HG02678 (cell line): Measurements from ENCODE around the gene MAST3.

Experiments
- ATAC-seq: cut with Tn5 transposase; IDR thresholded peaks from one replicate; pipeline ENCODE4 v1.9.1; 2021; ENCODE audit warnings: mild to moderate bottlenecking, moderate library complexity; ENCODE audit not compliant: unreplicated experiment

Gene MAST3

GRCh38 chr19:18174983-18175382 lies 77.4 kb downstream of the MAST3 start:
- no peak for ATAC-seq

- no peak for ATAC-seq
Measured at GRCh38 chr19:18176367-18177310, 79.1 kb downstream of the MAST3 start.

GRCh38 chr19:18179957-18180356 lies 82.4 kb downstream of the MAST3 start:
- no peak for ATAC-seq

- ATAC-seq = no peak
Measured at GRCh38 chr19:18183529-18183928, 86.0 kb downstream of the MAST3 start.

- no peak for ATAC-seq
Measured at GRCh38 chr19:18185538-18185937, 88.0 kb downstream of the MAST3 start.

- no peak for ATAC-seq
Measured at GRCh38 chr19:18190278-18190677, 92.7 kb downstream of the MAST3 start.

GRCh38 chr19:18191640-18192062 lies 94.1 kb downstream of the MAST3 start:
- no peak for ATAC-seq

GRCh38 chr19:18192673-18193387 lies 95.3 kb downstream of the MAST3 start, which contains the start of gene MPV17L2:
Gene MPV17L2, plus strand, starts transcription at chr19:18193218. Its CDS starts 64 bp downstream, at chr19:18193282.
- peak; percentile 88 for ATAC-seq

GRCh38 chr19:18193388-18194180 lies 96.0 kb downstream of the MAST3 start:
- no peak for ATAC-seq

- no peak for ATAC-seq
Measured at GRCh38 chr19:18194181-18194530, 96.6 kb downstream of the MAST3 start.

- ATAC-seq = no peak
Measured at GRCh38 chr19:18194554-18195238, 97.1 kb downstream of the MAST3 start.

- no peak for ATAC-seq
Measured at GRCh38 chr19:18196511-18196845, 98.9 kb downstream of the MAST3 start.

- ATAC-seq = no peak
Measured at GRCh38 chr19:18197306-18197705, 99.7 kb downstream of the MAST3 start.

- ATAC-seq = no peak
Measured at GRCh38 chr19:18197941-18198340, 100.4 kb downstream of the MAST3 start.

- no peak for ATAC-seq
Measured at GRCh38 chr19:18198374-18198773, 100.8 kb downstream of the MAST3 start.
